Upper lobe of left lung (tissue), 6 donors: ENCODE data around the gene ASPDH. TPM values are rescaled to one million over a fixed set of nuclear protein-coding genes. Genes with fewer than 3 reads are reported as not detected.

ENCODE experiments used
- ATAC-seq, 2 donors: fragments of 200-7000 bp; cut with Tn5 transposase; one replicate each; pipeline ENCODE4 v1.9.1; 2022; ENCODE audit warnings: mild to moderate bottlenecking in 2 of 2, moderate library complexity in 2 of 2; ENCODE audit not compliant: low FRiP score in 2 of 2
- DNase-seq, 2 donors: peaks; one replicate each; pipeline ENCODE4 v3.0.0-alpha.2; 2019 to 2020
- H3K27ac ChIP-seq, 4 donors: fragments of 200-600 bp; sonication (generic); one replicate each; pipeline ENCODE4 v1.5.1; 2016 to 2019
- H3K27me3 ChIP-seq, 4 donors: fragments of 200-600 bp; sonication (generic); one replicate each; pipeline ENCODE4 v1.5.1; 2017 to 2019
- H3K36me3 ChIP-seq, 4 donors: fragments of 200-600 bp; sonication (generic); one replicate each; pipeline ENCODE4 v1.5.1; 2016 to 2019
- H3K4me1 ChIP-seq, 4 donors: fragments of 200-600 bp; sonication (generic); one replicate each; pipeline ENCODE4 v1.5.1; 2018 to 2019
- H3K4me3 ChIP-seq, 4 donors: fragments of 200-600 bp; sonication (generic); one replicate each; pipeline ENCODE4 v1.5.1; 2017 to 2019; ENCODE audit warnings: mild to moderate bottlenecking in 2 of 4, moderate library complexity in 1 of 4
- H3K9me3 ChIP-seq, 4 donors: fragments of 200-600 bp; sonication (generic); one replicate each; pipeline ENCODE4 v1.5.1; 2018 to 2019
- CTCF ChIP-seq, 6 experiments: fragments of 450-650 bp in 4 of 6; fragments of 200-600 bp in 2 of 6; sonication (generic) in 2 of 6; IDR thresholded peaks; one replicate each; pipeline ENCODE4 v1.5.1; 2016 to 2019; ENCODE audit warnings: antibody characterized with exemption in 6 of 6
- EP300 ChIP-seq, 4 donors: sonication (generic); formaldehyde crosslinking; IDR thresholded peaks; one replicate each; pipeline ENCODE4 v1.5.1; 2017; ENCODE audit warnings: antibody characterized with exemption in 4 of 4, control low read depth in 2 of 4
- POLR2A ChIP-seq, 4 donors: fragments of 450-650 bp; IDR thresholded peaks; one replicate each; pipeline ENCODE4 v1.5.1; 2016 to 2017; ENCODE audit warnings: antibody characterized with exemption in 4 of 4, mild to moderate bottlenecking in 2 of 4
- POLR2AphosphoS5 ChIP-seq, 2 donors: sonication (generic); formaldehyde crosslinking; IDR thresholded peaks; one replicate each; pipeline ENCODE4 v1.5.1; 2017; ENCODE audit warnings: antibody characterized with exemption in 2 of 2
- WGBS, 2 donors: methylation state at CpG; one replicate each; pipeline ENCODE4 v1.1.5; 2017 to 2018; 5-methylcytosine and 5-hydroxymethylcytosine counted together
- total RNA-seq, 6 donors: library from RNA; depleted of rRNA in 4 of 6; stranded (reverse); fragments of >200 nt in 4 of 6; gene quantifications; one replicate each; pipeline versions ENCODE4 v1.1.0 to v1.2.1, GENCODE V29; 2016 to 2021
- donor health status: DM: no; HTN: no; CAD: no; lungs with moderate emphysema.
- donor health status: DM: no; HTN: yes; CAD: no; lungs with severe emphysema.

Gene ASPDH
- total RNA-seq, 6 donors from 2014 or later, result not detected

- Histone ChIP-seq H3K36me3 (peaks cover 0 to under 1% (median 0%) of the 10 kb centered on the region in 4 donors), H3K4me3 (no peak overlapping the region), H3K27me3 (no peaks in the 10 kb centered on the region), H3K27ac (no peak overlapping the region), H3K4me1 (peaks cover 0 to 11% (median 9%) of the 10 kb centered on the region in 4 donors), H3K9me3 (no peaks in the 10 kb centered on the region)
- ATAC-seq (no peak), DNase-seq (no peak)
- no peak for TF ChIP-seq EP300 (IDR thresholded peaks at IDR 0.05)
- TF ChIP-seq POLR2A (IDR thresholded peaks at IDR 0.05), result no peak
- no peak for TF ChIP-seq POLR2AphosphoS5 (IDR thresholded peaks at IDR 0.05)
- TF ChIP-seq CTCF (IDR thresholded peaks at IDR 0.05), result no peak
- WGBS, 2 donors, result 95 to 96% methylated on average over 18 of the region's 18 CpGs
Observed at GRCh38 chr19:50490411-50490811, 23.3 kb downstream of the ASPDH start.

GRCh38 chr19:50489461-50490011 lies 24.2 kb downstream of the ASPDH start:
- WGBS, 2 donors, result 45 to 61% methylated on average over 24 of the region's 24 CpGs
- H3K36me3 ChIP-seq, result peaks cover 0 to 5% (median under 1%) of the 10 kb centered on the region in 4 donors
- no peak overlapping the region for H3K4me3 ChIP-seq
- H3K4me1 ChIP-seq, result peaks cover 0 to 11% (median 9%) of the 10 kb centered on the region in 4 donors
- H3K27ac ChIP-seq, result no peak overlapping the region
- no peaks in the 10 kb centered on the region for H3K9me3 ChIP-seq
- no peak for TF ChIP-seq EP300 (IDR thresholded peaks at IDR 0.05)
- TF ChIP-seq POLR2A (IDR thresholded peaks at IDR 0.05), result no peak
- no peak for TF ChIP-seq POLR2AphosphoS5 (IDR thresholded peaks at IDR 0.05)
- no peak for TF ChIP-seq CTCF (IDR thresholded peaks at IDR 0.05)
- ATAC-seq (peak in 1 of 2 donors; percentile 20), DNase-seq (no peak)
- no peaks in the 10 kb centered on the region for H3K27me3 ChIP-seq

GRCh38 chr19:50488389-50489194 lies 25.1 kb downstream of the ASPDH start:
- ATAC-seq (peak in 1 of 2 donors; percentile 34), DNase-seq (no peak)
- Histone ChIP-seq H3K27me3 (no peaks in the 10 kb centered on the region), H3K36me3 (peaks cover 0 to 11% (median 4%) of the 10 kb centered on the region in 4 donors), H3K9me3 (no peaks in the 10 kb centered on the region), H3K4me1 (peaks cover 0 to 11% (median 9%) of the 10 kb centered on the region in 4 donors), H3K4me3 (no peak overlapping the region), H3K27ac (peak overlapping the region in 1 of 4 donors; percentile 21)
- TF ChIP-seq EP300 (IDR thresholded peaks at IDR 0.05), result no peak
- no peak for TF ChIP-seq POLR2AphosphoS5 (IDR thresholded peaks at IDR 0.05)
- TF ChIP-seq CTCF (IDR thresholded peaks at IDR 0.05), result no peak
- no peak for TF ChIP-seq POLR2A (IDR thresholded peaks at IDR 0.05)
- WGBS, 2 donors, result 20% methylated on average over 13 of the region's 13 CpGs

- Histone ChIP-seq H3K27me3 (no peaks in the 10 kb centered on the region), H3K4me3 (no peak overlapping the region), H3K36me3 (peaks cover 6 to 27% (median 17%) of the 10 kb centered on the region in 4 donors), H3K27ac (no peak overlapping the region), H3K9me3 (no peaks in the 10 kb centered on the region), H3K4me1 (peaks cover 0 to 7% (median 5%) of the 10 kb centered on the region in 4 donors)
- no peak for DNase-seq
- no peak for ATAC-seq
- 78 to 80% methylated on average over 18 of the region's 18 CpGs for WGBS, 2 donors
- TF ChIP-seq POLR2A (IDR thresholded peaks at IDR 0.05), result no peak
- TF ChIP-seq CTCF (IDR thresholded peaks at IDR 0.05), result peak in 5 of 6 experiments; percentile 9 to 47 (median 16)
Observed at GRCh38 chr19:50486823-50487515, 26.7 kb downstream of the ASPDH start.
